Measurements from ENCODE around the gene CDH4.

The CDH4 gene

GRCh38 chr20:61360940-61361339 is 108.9 kb downstream of the CDH4 start:
- no peak for DNase-seq

GRCh38 chr20:61361501-61361900 is 109.4 kb downstream of the CDH4 start:
- no peak for DNase-seq

GRCh38 chr20:61364147-61364546 is 112.1 kb downstream of the CDH4 start:
- DNase-seq = no peak

- no peak for DNase-seq
Measured at GRCh38 chr20:61366914-61367313, 114.9 kb downstream of the CDH4 start.

GRCh38 chr20:61369731-61370520 is 117.9 kb downstream of the CDH4 start:
- DNase-seq = no peak

- no peak for DNase-seq
Measured at GRCh38 chr20:61370841-61371303, 118.8 kb downstream of the CDH4 start.

GRCh38 chr20:61371501-61372136 is 119.6 kb downstream of the CDH4 start:
- no peak for DNase-seq

- no peak for DNase-seq
Measured at GRCh38 chr20:61372137-61373054, 120.3 kb downstream of the CDH4 start.

- no peak for DNase-seq
Measured at GRCh38 chr20:61373055-61373399, 121.0 kb downstream of the CDH4 start.

- DNase-seq = no peak
Measured at GRCh38 chr20:61373956-61374545, 122.0 kb downstream of the CDH4 start.

GRCh38 chr20:61376541-61377240 is 124.6 kb downstream of the CDH4 start:
- DNase-seq = no peak

GRCh38 chr20:61378694-61379355 is 126.8 kb downstream of the CDH4 start:
- no peak for DNase-seq

- DNase-seq = no peak
Measured at GRCh38 chr20:61379898-61380544, 128.0 kb downstream of the CDH4 start.

GRCh38 chr20:61380545-61380915 is 128.5 kb downstream of the CDH4 start:
- DNase-seq = no peak

GRCh38 chr20:61382194-61382593 is 130.1 kb downstream of the CDH4 start:
- DNase-seq = no peak

- DNase-seq = no peak
Measured at GRCh38 chr20:61385296-61385695, 133.2 kb downstream of the CDH4 start.

- no peak for DNase-seq
Measured at GRCh38 chr20:61385731-61386130, 133.7 kb downstream of the CDH4 start.

- DNase-seq = no peak
Measured at GRCh38 chr20:61387204-61387953, 135.3 kb downstream of the CDH4 start.

- no peak for DNase-seq
Measured at GRCh38 chr20:61387954-61388348, 135.9 kb downstream of the CDH4 start.

GRCh38 chr20:61389077-61389476 is 137.0 kb downstream of the CDH4 start:
- DNase-seq = no peak

GRCh38 chr20:61391185-61391584 is 139.1 kb downstream of the CDH4 start:
- no peak for DNase-seq

All from CD4-positive, alpha-beta T cell treated with Interleukin-21 for 1 hour (primary cell).